ENCODE measurements around the gene AK9. TPM values are rescaled to one million over a fixed set of nuclear protein-coding genes. Genes with fewer than 3 reads are reported as not detected.

AK9 gene
- polyA plus RNA-seq, 1 of the 3 experiments (the other 2 are of a cell fraction): 0.76 TPM

- ChIA-PET CTCF (no interaction called here), POLR2A (no interaction called here)
- H4K20me1 ChIP-seq (ENCODE audit: insufficient read depth): no peaks in the 10 kb centered on the region
- H3F3A ChIP-seq (replicated peaks; ENCODE audit: insufficient read depth): peaks cover 4% of the 10 kb centered on the region
- no peak for DNase-seq
- TF ChIP-seq GABPA (IDR thresholded peaks at IDR 0.05; ENCODE audit: low read depth) (no peak), RXRA (IDR thresholded peaks at IDR 0.05; ENCODE audit: borderline replicate concordance, low read depth) (no peak), FOSL2 (IDR thresholded peaks at IDR 0.05; ENCODE audit: borderline replicate concordance, low read depth) (no peak), USF2 (IDR thresholded peaks at IDR 0.05; ENCODE audit: borderline replicate concordance, low read depth, low read length) (no peak), CHD2 (IDR thresholded peaks at IDR 0.05; ENCODE audit: low read length, partially characterized antibody) (no peak), TCF12 (IDR thresholded peaks at IDR 0.05) (no peak), ELF1 (IDR thresholded peaks at IDR 0.05) (no peak), ZBTB33 (IDR thresholded peaks at IDR 0.05; ENCODE audit: borderline replicate concordance, low read depth) (no peak), FOXM1 (IDR thresholded peaks at IDR 0.05; ENCODE audit: low read depth) (no peak), RFX5 (IDR thresholded peaks at IDR 0.05; ENCODE audit: low read length) (no peak), SIN3A (IDR thresholded peaks at IDR 0.05; ENCODE audit: borderline replicate concordance, low read depth, low read length) (no peak), TEAD4 (IDR thresholded peaks at IDR 0.05; ENCODE audit: borderline replicate concordance, insufficient read depth) (no peak), GATA2 (CRISPR knock-in tag; IDR thresholded peaks at IDR 0.05) (no peak), MXI1 (IDR thresholded peaks at IDR 0.05; ENCODE audit: low read depth, low read length) (no peak), PBX3 (IDR thresholded peaks at IDR 0.05) (no peak), TAF1 (IDR thresholded peaks at IDR 0.05; ENCODE audit: borderline replicate concordance, low read depth, low read length) (no peak), YY1 (IDR thresholded peaks at IDR 0.05; ENCODE audit: low read depth) (no peak)
- TF ChIP-seq, protein P1, sequence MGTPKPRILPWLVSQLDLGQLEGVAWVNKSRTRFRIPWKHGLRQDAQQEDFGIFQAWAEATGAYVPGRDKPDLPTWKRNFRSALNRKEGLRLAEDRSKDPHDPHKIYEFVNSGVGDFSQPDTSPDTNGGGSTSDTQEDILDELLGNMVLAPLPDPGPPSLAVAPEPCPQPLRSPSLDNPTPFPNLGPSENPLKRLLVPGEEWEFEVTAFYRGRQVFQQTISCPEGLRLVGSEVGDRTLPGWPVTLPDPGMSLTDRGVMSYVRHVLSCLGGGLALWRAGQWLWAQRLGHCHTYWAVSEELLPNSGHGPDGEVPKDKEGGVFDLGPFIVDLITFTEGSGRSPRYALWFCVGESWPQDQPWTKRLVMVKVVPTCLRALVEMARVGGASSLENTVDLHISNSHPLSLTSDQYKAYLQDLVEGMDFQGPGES (IDR thresholded peaks at IDR 0.05; ENCODE audit: low read depth, low read length): no peak
- H3K4me2 ChIP-seq: no peak overlapping the region
- no peak overlapping the region for H3K9ac ChIP-seq
- H3K27me3 ChIP-seq (ENCODE audit: insufficient read depth): no peaks in the 10 kb centered on the region
- H2AFZ ChIP-seq (ENCODE audit: low read depth): 0 out of 2 replicates have a peak overlapping the region, but pooled peaks have one; percentile 5
- H3K27ac ChIP-seq (ENCODE audit: low read depth in 2 of 2, low read length in 1 of 2): peak overlapping the region in 1 of 2 experiments; percentile 77; a peak in 1 of 4 replicates
- H3K36me3 ChIP-seq (replicated peaks in 1 of 2; ENCODE audit: control insufficient read depth in 1 of 2, insufficient read depth in 2 of 2, low read length in 1 of 2): no peaks in the 10 kb centered on the region
- no peak overlapping the region for H3K4me3 ChIP-seq (ENCODE audit: low read depth in 2 of 2, low read length in 1 of 2)
- H3K9me3 ChIP-seq: no peaks in the 10 kb centered on the region
- no peaks in the 10 kb centered on the region for H3K79me2 ChIP-seq (ENCODE audit: insufficient read depth)
- peaks cover 0 to 23% of the 10 kb centered on the region in 2 experiments; a peak in 1 of 4 replicates for H3K4me1 ChIP-seq (ENCODE audit: control insufficient read depth in 1 of 2, insufficient read depth in 2 of 2, low read depth in 1 of 2, low read length in 1 of 2)
- WGBS (ENCODE audit: low lambda C conversion rate): 58% methylated on average over 2 of the region's 2 CpGs
- H3K9me2 ChIP-seq: no peaks in the 10 kb centered on the region
Measured at GRCh38 chr6:109512271-109512817, 178.7 kb downstream of the AK9 start.
